ENCODE data around the gene SLC22A23. TPM values are rescaled to one million over a fixed set of nuclear protein-coding genes. Genes with fewer than 3 reads are reported as not detected.

The SLC22A23 gene
- polyA plus RNA-seq, 1 donor (not counting 4 experiments of a cell fraction or from before 2014, with no cell fraction given), result 4.3 TPM

DNA sequence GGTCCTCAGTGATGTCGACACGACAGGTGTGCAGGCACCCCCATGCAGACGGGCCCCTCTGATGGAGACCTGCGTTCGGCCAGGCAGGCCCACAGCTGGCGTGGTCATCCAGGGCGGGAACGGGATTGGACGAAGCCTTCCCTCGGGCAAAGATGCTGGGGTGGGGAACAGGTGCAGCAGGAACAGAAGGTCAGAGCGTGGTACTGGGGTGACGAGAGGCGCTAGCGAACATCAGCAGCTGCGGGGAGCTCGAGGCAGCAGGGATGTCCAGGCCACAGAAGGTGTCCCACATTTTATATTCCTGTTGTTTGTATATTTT, 96.2 kb downstream of the SLC22A23 start:
- no peak for TF ChIP-seq EZH2 (IDR thresholded peaks at IDR 0.05; ENCODE audit: low read length)
- TF ChIP-seq, protein P1, sequence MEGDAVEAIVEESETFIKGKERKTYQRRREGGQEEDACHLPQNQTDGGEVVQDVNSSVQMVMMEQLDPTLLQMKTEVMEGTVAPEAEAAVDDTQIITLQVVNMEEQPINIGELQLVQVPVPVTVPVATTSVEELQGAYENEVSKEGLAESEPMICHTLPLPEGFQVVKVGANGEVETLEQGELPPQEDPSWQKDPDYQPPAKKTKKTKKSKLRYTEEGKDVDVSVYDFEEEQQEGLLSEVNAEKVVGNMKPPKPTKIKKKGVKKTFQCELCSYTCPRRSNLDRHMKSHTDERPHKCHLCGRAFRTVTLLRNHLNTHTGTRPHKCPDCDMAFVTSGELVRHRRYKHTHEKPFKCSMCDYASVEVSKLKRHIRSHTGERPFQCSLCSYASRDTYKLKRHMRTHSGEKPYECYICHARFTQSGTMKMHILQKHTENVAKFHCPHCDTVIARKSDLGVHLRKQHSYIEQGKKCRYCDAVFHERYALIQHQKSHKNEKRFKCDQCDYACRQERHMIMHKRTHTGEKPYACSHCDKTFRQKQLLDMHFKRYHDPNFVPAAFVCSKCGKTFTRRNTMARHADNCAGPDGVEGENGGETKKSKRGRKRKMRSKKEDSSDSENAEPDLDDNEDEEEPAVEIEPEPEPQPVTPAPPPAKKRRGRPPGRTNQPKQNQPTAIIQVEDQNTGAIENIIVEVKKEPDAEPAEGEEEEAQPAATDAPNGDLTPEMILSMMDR (optimal IDR thresholded peaks at IDR 0.05 in 1 of 3, IDR thresholded peaks at IDR 0.05 in 1 of 3, conservative IDR thresholded peaks at IDR 0.05 in 1 of 3; ENCODE audit: extremely low read depth in 1 of 3, insufficient read depth in 2 of 3, low read length in 3 of 3), result no peak
- DNase-seq (ENCODE audit: low read depth, low spot score), result no peak
- Histone ChIP-seq H3K4me3 (ENCODE audit: control insufficient read depth in 2 of 3, extremely low read depth in 1 of 3, insufficient read depth in 2 of 3, low read depth in 1 of 3, low read length in 3 of 3) (no peak overlapping the region), H2AFZ (ENCODE audit: control insufficient read depth, low read length) (no peak overlapping the region), H3K79me2 (ENCODE audit: control insufficient read depth, insufficient read depth, low read length) (no peaks in the 10 kb centered on the region), H3K27me3 (ENCODE audit: control insufficient read depth, extremely low read depth, insufficient read depth, low read length) (no peaks in the 10 kb centered on the region), H3K9ac (ENCODE audit: control insufficient read depth, extremely low read depth, insufficient read depth, low read length) (no peak overlapping the region), H3K9me3 (ENCODE audit: control insufficient read depth, low read depth, low read length) (no peaks in the 10 kb centered on the region), H3K4me1 (ENCODE audit: control insufficient read depth, extremely low read depth, insufficient read depth, low read length) (peaks cover 39% of the 10 kb centered on the region), H3K36me3 (ENCODE audit: control insufficient read depth in 2 of 2, extremely low read depth in 1 of 2, insufficient read depth in 2 of 2, low read length in 2 of 2) (peaks cover 0 to 1% of the 10 kb centered on the region in 2 experiments), H3K9me1 (ENCODE audit: control insufficient read depth, extremely low read depth, insufficient read depth, low read length) (peaks cover 4% of the 10 kb centered on the region), H3K27ac (ENCODE audit: control insufficient read depth, insufficient read depth, low read length) (no peak overlapping the region), H4K20me1 (ENCODE audit: control insufficient read depth, extremely low read depth, insufficient read depth, low read length) (no peaks in the 10 kb centered on the region), H3K4me2 (ENCODE audit: control insufficient read depth, extremely low read depth, insufficient read depth, low read depth, low read length) (no peak overlapping the region)
- FAIRE-seq, result no peak
- dilution Hi-C loops (cut with MboI; ENCODE audit: extremely low pct_ligation_motif_present, low sequenced_read_pairs), result no loop called here

DNA sequence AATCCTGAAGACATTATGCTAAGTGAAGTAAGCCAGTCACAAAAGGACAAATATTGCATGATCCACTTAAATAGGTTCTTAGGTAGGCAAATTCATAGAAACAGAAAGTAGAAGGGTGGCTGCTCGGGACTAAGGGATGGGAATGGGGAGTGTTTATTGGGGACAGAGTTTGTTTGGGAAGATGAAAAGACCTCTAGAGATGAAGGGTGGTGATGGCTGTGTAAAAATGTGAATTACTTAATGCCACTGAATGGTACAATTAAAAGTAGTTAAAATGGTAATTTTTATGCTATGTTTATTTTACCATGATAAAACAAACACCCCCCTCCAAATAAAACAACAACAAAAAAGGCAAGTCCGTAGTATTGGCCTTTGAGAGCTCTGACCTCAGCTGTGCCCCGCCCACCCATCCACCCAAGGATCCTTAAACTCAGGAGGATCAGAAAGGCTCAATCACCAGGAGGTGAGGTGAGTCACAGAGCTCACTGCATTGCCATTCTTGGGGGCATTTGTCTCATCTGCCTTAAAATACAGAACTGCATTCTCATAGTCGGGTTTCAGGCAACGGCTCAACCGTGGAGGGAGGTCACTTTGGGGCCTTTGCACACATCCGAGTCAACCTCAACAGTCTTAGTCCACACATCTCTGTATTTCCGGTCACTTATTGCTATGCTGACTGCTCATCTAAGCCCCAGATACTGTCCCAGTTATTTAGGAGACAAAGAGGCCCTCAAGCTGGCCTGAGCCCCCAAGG, 96.7 kb downstream of the SLC22A23 start:
- Histone ChIP-seq H3K9me3 (ENCODE audit: control insufficient read depth, low read depth, low read length) (no peaks in the 10 kb centered on the region), H4K20me1 (ENCODE audit: control insufficient read depth, extremely low read depth, insufficient read depth, low read length) (no peaks in the 10 kb centered on the region), H3K4me2 (ENCODE audit: control insufficient read depth, extremely low read depth, insufficient read depth, low read depth, low read length) (no peak overlapping the region), H3K27me3 (ENCODE audit: control insufficient read depth, extremely low read depth, insufficient read depth, low read length) (no peaks in the 10 kb centered on the region), H2AFZ (ENCODE audit: control insufficient read depth, low read length) (no peak overlapping the region), H3K9ac (ENCODE audit: control insufficient read depth, extremely low read depth, insufficient read depth, low read length) (no peak overlapping the region), H3K9me1 (ENCODE audit: control insufficient read depth, extremely low read depth, insufficient read depth, low read length) (peaks cover 4% of the 10 kb centered on the region), H3K79me2 (ENCODE audit: control insufficient read depth, insufficient read depth, low read length) (no peaks in the 10 kb centered on the region), H3K4me3 (ENCODE audit: control insufficient read depth in 2 of 3, extremely low read depth in 1 of 3, insufficient read depth in 2 of 3, low read depth in 1 of 3, low read length in 3 of 3) (no peak overlapping the region), H3K36me3 (ENCODE audit: control insufficient read depth in 2 of 2, extremely low read depth in 1 of 2, insufficient read depth in 2 of 2, low read length in 2 of 2) (peaks cover 0 to 1% of the 10 kb centered on the region in 2 experiments), H3K4me1 (ENCODE audit: control insufficient read depth, extremely low read depth, insufficient read depth, low read length) (peaks cover 39% of the 10 kb centered on the region), H3K27ac (ENCODE audit: control insufficient read depth, insufficient read depth, low read length) (no peak overlapping the region)
- TF ChIP-seq, protein P1 (optimal IDR thresholded peaks at IDR 0.05 in 1 of 3, IDR thresholded peaks at IDR 0.05 in 1 of 3, conservative IDR thresholded peaks at IDR 0.05 in 1 of 3; ENCODE audit: extremely low read depth in 1 of 3, insufficient read depth in 2 of 3, low read length in 3 of 3), result no peak
- no peak for TF ChIP-seq EZH2 (IDR thresholded peaks at IDR 0.05; ENCODE audit: low read length)
- FAIRE-seq (no peak), DNase-seq (ENCODE audit: low read depth, low spot score) (no peak)
- dilution Hi-C loops (cut with MboI; ENCODE audit: extremely low pct_ligation_motif_present, low sequenced_read_pairs), result no loop called here

All from keratinocyte (primary cell).